Naive thymus-derived CD4-positive, alpha-beta T cell (primary cell): ENCODE measurements around the gene ATG7. TPM values are rescaled to one million over a fixed set of nuclear protein-coding genes. Genes with fewer than 3 reads are reported as not detected.
A peak's percentile ranks its signal among the peaks of the same experiment; 100 is the strongest.

Experiments used
- ATAC-seq: fragments of 150-1000 bp; cut with Tn5 transposase; 2 replicates; pipeline ENCODE4 v1.10.0; 2021; ENCODE audit warnings: mild to moderate bottlenecking, moderate library complexity
- CTCF ChIA-PET: fragments of 350-600 bp; sonication (Branson Sonifier 250); formaldehyde crosslinking; loops from one replicate; lab custom pipeline; 2021; ENCODE audit warnings: antibody characterized with exemption; lab: Charles Lee
- POLR2A ChIA-PET: fragments of 350-600 bp; sonication (Branson Sonifier 250); formaldehyde crosslinking; loops from one replicate; lab custom pipeline; 2021; ENCODE audit warnings: antibody characterized with exemption, inconsistent platforms; lab: Charles Lee
- DNase-seq, 9 donors: peaks; one replicate each; pipeline versions ENCODE4 v3.0.0 to v3.0.0-alpha.2; 2020 to 2022; ENCODE audit warnings: mixed read lengths in 1 of 9
- H3K27ac ChIP-seq: one replicate; pipeline ENCODE4 v1.7.0; 2013; ENCODE audit warnings: mild to moderate bottlenecking, low read depth, low read length, moderate library complexity
- H3K27me3 ChIP-seq, 2 donors: one replicate each; pipeline ENCODE4 v1.7.0; 2013; ENCODE audit warnings: low read length in 2 of 2, mild to moderate bottlenecking in 2 of 2, moderate library complexity in 2 of 2; ENCODE audit not compliant: control insufficient read depth in 2 of 2, insufficient read depth in 2 of 2
- H3K36me3 ChIP-seq, 3 experiments: 1 replicate in 2 of 3; 2 replicates in 1 of 3; pipeline ENCODE4 v1.7.0; 2013; ENCODE audit warnings: low read length in 3 of 3, mild to moderate bottlenecking in 3 of 3, moderate library complexity in 1 of 3; ENCODE audit not compliant: insufficient read depth in 3 of 3, control insufficient read depth in 2 of 3
- H3K4me1 ChIP-seq, 2 donors: one replicate each; pipeline ENCODE4 v1.7.0; 2013; ENCODE audit warnings: low read length in 2 of 2, mild to moderate bottlenecking in 2 of 2, moderate library complexity in 1 of 2; ENCODE audit not compliant: control insufficient read depth in 2 of 2, insufficient read depth in 2 of 2
- H3K4me3 ChIP-seq: 2 replicates; pipeline ENCODE4 v1.7.0; 2013; ENCODE audit warnings: mild to moderate bottlenecking, low read length
- H3K9me3 ChIP-seq, 3 experiments: 1 replicate in 2 of 3; 2 replicates in 1 of 3; pipeline ENCODE4 v1.7.0; 2013; ENCODE audit warnings: low read length in 3 of 3; ENCODE audit not compliant: control insufficient read depth in 2 of 3
- H3K27ac Mint-ChIP-seq, 9 donors: one replicate each; pipeline ENCODE4 v1.8.0; 2020 to 2022; ENCODE audit warnings: mixed read lengths in 9 of 9, mild to moderate bottlenecking in 8 of 9, moderate library complexity in 5 of 9, inconsistent platforms in 2 of 9
- H3K27me3 Mint-ChIP-seq, 5 donors: one replicate each; pipeline ENCODE4 v1.8.0; 2021 to 2022; ENCODE audit warnings: mixed read lengths in 5 of 5, mild to moderate bottlenecking in 1 of 5
- H3K36me3 Mint-ChIP-seq, 5 donors: one replicate each; pipeline ENCODE4 v1.8.0; 2020 to 2022; ENCODE audit warnings: mixed read lengths in 5 of 5, mild to moderate bottlenecking in 3 of 5, inconsistent platforms in 1 of 5
- H3K4me1 Mint-ChIP-seq, 7 donors: one replicate each; pipeline ENCODE4 v1.8.0; 2020 to 2022; ENCODE audit warnings: mixed read lengths in 7 of 7, mild to moderate bottlenecking in 3 of 7, inconsistent platforms in 1 of 7
- H3K4me3 Mint-ChIP-seq, 10 donors: one replicate each; pipeline ENCODE4 v1.8.0; 2020 to 2022; ENCODE audit warnings: mild to moderate bottlenecking in 10 of 10, mixed read lengths in 10 of 10, moderate library complexity in 6 of 10, inconsistent platforms in 2 of 10
- H3K9me3 Mint-ChIP-seq, 11 donors: one replicate each; pipeline ENCODE4 v1.8.0; 2020 to 2022; ENCODE audit warnings: mixed read lengths in 11 of 11, mild to moderate bottlenecking in 4 of 11, inconsistent platforms in 1 of 11, moderate library complexity in 1 of 11
- intact Hi-C, 2 donors: fragments of 100-400 bp; cut with micrococcal nuclease; formaldehyde crosslinking; loops; one replicate each; pipeline ENCODE4 v1.15.1; 2023
- polyA plus RNA-seq, 2 donors: library from polyadenylated mRNA; unstranded; fragments of 300-500 nt; fragmentation: Illumina TruSeq; gene quantifications; one replicate each; pipeline ENCODE4 v1.2.3, GENCODE V29; 2021
- total RNA-seq, 6 experiments: library from RNA in 5 of 6; stranded (reverse) in 5 of 6; gene quantifications; 1 replicate in 5 of 6; 2 replicates in 1 of 6; pipeline ENCODE4 v1.2.3 and lab custom pipeline; 2021 to 2026

The ATG7 gene
- total and polyA plus RNA-seq, 7 experiments from 2014 or later = 12.0 to 80.3 (median 33.6) TPM

GRCh38 chr3:11596387-11596786, 324.2 kb downstream of the ATG7 start:
- ChIA-PET CTCF (no interaction called here), POLR2A (no interaction called here)
- peaks cover 0 to 16% (median 7%) of the 10 kb centered on the region in 3 experiments for H3K36me3 ChIP-seq
- intact Hi-C loops = no loop called here
- peaks cover 0 to 11% (median 0%) of the 10 kb centered on the region in 11 donors for H3K9me3 Mint-ChIP-seq
- H3K9me3 ChIP-seq = no peaks in the 10 kb centered on the region
- no peak overlapping the region for H3K4me3 ChIP-seq
- peaks cover 0 to 3% of the 10 kb centered on the region in 2 donors for H3K4me1 ChIP-seq
- H3K27me3 ChIP-seq = no peaks in the 10 kb centered on the region
- no peaks in the 10 kb centered on the region for H3K27me3 Mint-ChIP-seq
- H3K4me3 Mint-ChIP-seq = no peak overlapping the region
- H3K27ac Mint-ChIP-seq = peak overlapping the region in 1 of 9 donors; percentile 22
- peaks cover 26 to 68% (median 45%) of the 10 kb centered on the region in 5 donors for H3K36me3 Mint-ChIP-seq
- H3K4me1 Mint-ChIP-seq = peaks cover 22 to 57% (median 39%) of the 10 kb centered on the region in 7 donors
- H3K27ac ChIP-seq = no peak overlapping the region
- ATAC-seq = no peak
- no peak for DNase-seq

GRCh38 chr3:11600501-11601282, 328.5 kb downstream of the ATG7 start:
- no peak overlapping the region for H3K4me3 ChIP-seq
- H3K4me1 ChIP-seq = no peaks in the 10 kb centered on the region
- intact Hi-C loops = no loop called here
- H3K36me3 ChIP-seq = peaks cover 0 to 20% (median 7%) of the 10 kb centered on the region in 3 experiments
- peaks cover 0 to 8% (median 0%) of the 10 kb centered on the region in 11 donors for H3K9me3 Mint-ChIP-seq
- ChIA-PET POLR2A (interaction anchor here (0.7 kb wide), 1 partner anchor 1999 kb away, joined by 5 read pairs; no protein-coding TSS in a partner anchor), CTCF (no interaction called here)
- no peak for ATAC-seq
- no peaks in the 10 kb centered on the region for H3K27me3 ChIP-seq
- H3K36me3 Mint-ChIP-seq = peaks cover 13 to 63% (median 44%) of the 10 kb centered on the region in 5 donors
- peak overlapping the region in 3 of 9 donors; percentile 10 to 77 (median 30) for H3K27ac Mint-ChIP-seq
- no peak overlapping the region for H3K4me3 Mint-ChIP-seq
- DNase-seq = no peak
- no peaks in the 10 kb centered on the region for H3K9me3 ChIP-seq
- peaks cover 16 to 45% (median 28%) of the 10 kb centered on the region in 7 donors for H3K4me1 Mint-ChIP-seq
- H3K27me3 Mint-ChIP-seq = no peaks in the 10 kb centered on the region
- no peak overlapping the region for H3K27ac ChIP-seq

- H3K4me3 ChIP-seq = no peak overlapping the region
- POLR2A ChIA-PET = no interaction called here
- H3K27ac Mint-ChIP-seq = peak overlapping the region in 6 of 9 donors; percentile 36 to 77 (median 56)
These were observed 329.4 kb downstream of the ATG7 start for GRCh38 chr3:11601446-11602238.

DNA sequence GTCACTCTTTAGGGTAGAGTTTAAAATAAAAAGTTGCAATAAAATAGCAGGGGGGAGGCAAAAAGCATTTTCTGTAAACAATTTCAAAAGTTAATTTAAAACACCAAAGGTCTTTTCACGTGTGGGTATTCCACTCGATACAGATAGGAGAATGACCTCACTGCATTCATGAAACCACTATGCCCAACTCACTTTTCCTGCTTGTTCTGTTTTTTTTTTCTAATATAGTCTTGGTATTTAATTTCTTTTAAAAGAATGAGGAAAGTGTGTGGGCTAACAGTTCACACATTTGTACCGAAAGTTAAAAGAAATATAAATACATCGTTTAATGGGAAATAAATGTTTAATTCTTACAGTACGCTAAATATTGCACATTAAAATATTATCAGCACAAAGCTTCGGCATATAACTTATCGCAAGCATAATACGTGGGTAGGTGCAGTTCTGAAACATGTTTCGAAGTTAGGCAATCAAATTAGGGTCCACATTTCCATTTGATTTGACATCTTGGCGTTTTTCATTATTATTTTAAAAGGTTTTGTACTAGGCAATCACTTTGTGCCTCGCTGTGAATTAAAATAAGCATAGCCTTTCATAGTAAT, 330.1 kb downstream of the ATG7 start:
- ATAC-seq (no peak), DNase-seq (no peak)
- ChIA-PET POLR2A (no interaction called here), CTCF (no interaction called here)
- peaks cover 0 to 20% (median 7%) of the 10 kb centered on the region in 3 experiments for H3K36me3 ChIP-seq
- no peaks in the 10 kb centered on the region for H3K27me3 ChIP-seq
- Mint-ChIP-seq H3K4me3 (peak overlapping the region in 2 of 10 donors; percentile 8 to 48), H3K9me3 (peaks cover 0 to 6% (median 0%) of the 10 kb centered on the region in 11 donors), H3K36me3 (peaks cover 3 to 65% (median 34%) of the 10 kb centered on the region in 5 donors), H3K4me1 (peaks cover 28 to 61% (median 41%) of the 10 kb centered on the region in 7 donors), H3K27ac (peak overlapping the region in 6 of 9 donors; percentile 36 to 63 (median 50)), H3K27me3 (no peaks in the 10 kb centered on the region)
- H3K4me3 ChIP-seq = no peak overlapping the region
- H3K27ac ChIP-seq = no peak overlapping the region
- H3K4me1 ChIP-seq = no peaks in the 10 kb centered on the region
- H3K9me3 ChIP-seq = no peaks in the 10 kb centered on the region
- intact Hi-C loops = no loop called here

More at GRCh38 chr3:11601446-11602238, 329.4 kb downstream of the ATG7 start:
- CTCF ChIA-PET = no interaction called here
- DNase-seq = no peak
- peaks cover 0 to 6% (median 0%) of the 10 kb centered on the region in 11 donors for H3K9me3 Mint-ChIP-seq
- H3K4me1 Mint-ChIP-seq = peaks cover 22 to 54% (median 37%) of the 10 kb centered on the region in 7 donors
- Histone ChIP-seq H3K9me3 (no peaks in the 10 kb centered on the region), H3K27me3 (no peaks in the 10 kb centered on the region), H3K27ac (no peak overlapping the region), H3K36me3 (peaks cover 0 to 20% (median 7%) of the 10 kb centered on the region in 3 experiments), H3K4me1 (no peaks in the 10 kb centered on the region)
- peak overlapping the region in 2 of 10 donors; percentile 8 to 48 for H3K4me3 Mint-ChIP-seq
- no peaks in the 10 kb centered on the region for H3K27me3 Mint-ChIP-seq
- H3K36me3 Mint-ChIP-seq = peaks cover 7 to 65% (median 39%) of the 10 kb centered on the region in 5 donors
- ATAC-seq = peak; percentile 57
- intact Hi-C loops = no loop called here

GRCh38 chr3:11602886-11603527, 330.8 kb downstream of the ATG7 start:
- Mint-ChIP-seq H3K9me3 (peaks cover 0 to 3% (median 0%) of the 10 kb centered on the region in 11 donors), H3K4me3 (no peak overlapping the region), H3K27ac (peak overlapping the region in 1 of 9 donors; percentile 43), H3K36me3 (peaks cover 3 to 59% (median 29%) of the 10 kb centered on the region in 5 donors), H3K27me3 (no peaks in the 10 kb centered on the region), H3K4me1 (peaks cover 26 to 62% (median 45%) of the 10 kb centered on the region in 7 donors)
- Histone ChIP-seq H3K27me3 (no peaks in the 10 kb centered on the region), H3K4me1 (no peaks in the 10 kb centered on the region), H3K9me3 (no peaks in the 10 kb centered on the region), H3K36me3 (peaks cover 0 to 20% (median 7%) of the 10 kb centered on the region in 3 experiments), H3K27ac (no peak overlapping the region), H3K4me3 (no peak overlapping the region)
- intact Hi-C loops = no loop called here
- ChIA-PET POLR2A (no interaction called here), CTCF (no interaction called here)
- DNase-seq = no peak
- ATAC-seq = no peak

GRCh38 chr3:11603628-11604027, 331.4 kb downstream of the ATG7 start:
- Mint-ChIP-seq H3K27ac (peak overlapping the region in 1 of 9 donors; percentile 19), H3K36me3 (peaks cover 3 to 52% (median 23%) of the 10 kb centered on the region in 5 donors), H3K4me3 (no peak overlapping the region), H3K4me1 (peaks cover 25 to 62% (median 48%) of the 10 kb centered on the region in 7 donors), H3K27me3 (no peaks in the 10 kb centered on the region), H3K9me3 (no peaks in the 10 kb centered on the region)
- CTCF ChIA-PET = no interaction called here
- Histone ChIP-seq H3K27me3 (no peaks in the 10 kb centered on the region), H3K9me3 (no peaks in the 10 kb centered on the region), H3K4me1 (no peaks in the 10 kb centered on the region), H3K4me3 (no peak overlapping the region), H3K36me3 (peaks cover 0 to 20% (median 7%) of the 10 kb centered on the region in 3 experiments), H3K27ac (no peak overlapping the region)
- ATAC-seq (no peak), DNase-seq (no peak)
- POLR2A ChIA-PET = no interaction called here
- intact Hi-C loops = no loop called here
